HepG2 (cell line): ENCODE results near the gene KIF6. TPM values are rescaled to one million over a fixed set of nuclear protein-coding genes. Genes with fewer than 3 reads are reported as not detected.

Experiments
- ATAC-seq: fragments of 200-7000 bp; cut with Tn5 transposase; 3 replicates; pipeline ENCODE4 v1.9.1; 2020; ENCODE audit warnings: mild to moderate bottlenecking, moderate library complexity
- BruUV-seq: library from RNA; stranded (reverse); fragments of 400-500 nt; replicated peaks from 2 replicates; lab custom pipeline; 2021; lab: Mats Ljungman, UMichigan
- CTCF ChIA-PET: fragments of 300-600 bp; formaldehyde crosslinking; extraction: SDS; loops from one replicate; lab custom pipeline; 2021; ENCODE audit warnings: low total read pairs, inconsistent platforms, low intra/inter-chr PET ratio; lab: Yijun Ruan, JAX
- POLR2A ChIA-PET: fragments of 350-600 bp; sonication (Branson Sonifier 250); formaldehyde crosslinking; loops from one replicate; lab custom pipeline; 2020; ENCODE audit warnings: antibody characterized with exemption, inconsistent platforms; lab: Yijun Ruan, JAX
- DNase-seq: peaks from one replicate; pipeline ENCODE4 v3.0.0-alpha.2; 2015; ENCODE audit warnings: low spot score
- FAIRE-seq: peaks from 3 replicates; lab custom pipeline; 2011; peaks lifted over from hg19 to GRCh38; lab: Jason Lieb, UNC
- H2AFZ ChIP-seq: one replicate; pipeline ENCODE4 v1.6.1; 2011; ENCODE audit warnings: low read length, inconsistent platforms
- H3K27ac ChIP-seq: fragments of 300-600 bp; 3 replicates; pipeline ENCODE4 v1.8.0; 2011; ENCODE audit warnings: mixed run types, mild to moderate bottlenecking, mixed read lengths, low read length, inconsistent platforms; ENCODE audit not compliant: insufficient read depth; ENCODE audit errors: extremely low read length
- H3K27me3 ChIP-seq, 2 experiments: fragments of 200-600 bp in 1 of 2; 2 replicates in 1 of 2; 3 replicates in 1 of 2; pipeline versions ENCODE4 v1.6.0 to v1.8.0; 2011; ENCODE audit warnings: low read length in 2 of 2, mild to moderate bottlenecking in 2 of 2, moderate library complexity in 2 of 2, inconsistent platforms in 1 of 2; ENCODE audit not compliant: insufficient read depth in 2 of 2, control insufficient read depth in 1 of 2
- H3K36me3 ChIP-seq, 2 experiments: fragments of 200-600 bp in 1 of 2; replicated peaks in 1 of 2; 2 replicates in 1 of 2; 3 replicates in 1 of 2; pipeline versions ENCODE4 v1.5.1 to v1.8.0; 2011; ENCODE audit warnings: low read length in 2 of 2, inconsistent platforms in 1 of 2; ENCODE audit not compliant: insufficient read depth in 2 of 2, control insufficient read depth in 1 of 2
- H3K4me1 ChIP-seq: 2 replicates; pipeline ENCODE4 v1.5.1; 2012; ENCODE audit warnings: low read length, inconsistent platforms; ENCODE audit not compliant: insufficient read depth
- H3K4me2 ChIP-seq: 2 replicates; pipeline ENCODE4 v1.6.0; 2011; ENCODE audit warnings: low read depth, low read length, inconsistent platforms
- H3K4me3 ChIP-seq, 3 experiments: fragments of 200-600 bp in 1 of 3; sonication (generic), shearing (Covaris generic) in 1 of 3; replicated peaks in 1 of 3; 2 replicates each; pipeline ENCODE4 v1.5.1; 2011 to 2016; ENCODE audit warnings: low read length in 3 of 3, inconsistent platforms in 2 of 3, low read depth in 2 of 3, mild to moderate bottlenecking in 2 of 3, control low read depth in 1 of 3, mixed read lengths in 1 of 3; ENCODE audit not compliant: insufficient read depth in 1 of 3
- H3K79me2 ChIP-seq: one replicate; pipeline ENCODE4 v1.6.1; 2011; ENCODE audit warnings: low read length, inconsistent platforms; ENCODE audit not compliant: insufficient read depth
- H3K9ac ChIP-seq: 2 replicates; pipeline ENCODE4 v1.6.0; 2011; ENCODE audit warnings: mild to moderate bottlenecking, low read depth, low read length, inconsistent platforms; ENCODE audit not compliant: insufficient read depth
- H3K9me3 ChIP-seq: 2 replicates; pipeline ENCODE4 v1.5.1; 2012; ENCODE audit warnings: mild to moderate bottlenecking, low read length
- H4K20me1 ChIP-seq: 2 replicates; pipeline ENCODE4 v1.6.0; 2011; ENCODE audit warnings: inconsistent platforms, mild to moderate bottlenecking, low read length, moderate library complexity; ENCODE audit not compliant: insufficient read depth
- BCLAF1 ChIP-seq: fragments of 450-650 bp; IDR thresholded peaks from 2 replicates; pipeline ENCODE4 v1.6.1; 2017; ENCODE audit warnings: mild to moderate bottlenecking
- CREM ChIP-seq, 2 experiments: sonication (generic) in 1 of 2; formaldehyde crosslinking in 1 of 2; IDR thresholded peaks; 2 replicates each; pipeline versions ENCODE4 v1.4.0 to v1.6.1; 2016 to 2020; ENCODE audit warnings: antibody characterized with exemption in 1 of 2, mild to moderate bottlenecking in 1 of 2, missing genetic modification reagents in 1 of 2
- FOXA1 ChIP-seq, 2 experiments: fragments of 450-650 bp in 1 of 2; sonication (generic) in 1 of 2; formaldehyde crosslinking in 1 of 2; IDR thresholded peaks; 2 replicates each; pipeline versions ENCODE4 v1.4.0 to v1.6.1; 2016 to 2020; ENCODE audit warnings: missing genetic modification reagents in 1 of 2
- MATR3 ChIP-seq: sonication (generic); formaldehyde crosslinking; IDR thresholded peaks from 2 replicates; pipeline ENCODE4 v1.4.0; 2020; ENCODE audit warnings: missing genetic modification reagents
- MED8 ChIP-seq: sonication (generic); formaldehyde crosslinking; IDR thresholded peaks from 2 replicates; pipeline ENCODE4 v1.8.1; 2023; ENCODE audit warnings: mild to moderate bottlenecking, missing genetic modification reagents; ENCODE audit not compliant: insufficient replicate concordance
- MNT ChIP-seq: fragments of 450-650 bp; IDR thresholded peaks from 2 replicates; pipeline ENCODE4 v1.6.1; 2016
- SNAI1 ChIP-seq: sonication (generic); formaldehyde crosslinking; IDR thresholded peaks from 2 replicates; pipeline ENCODE4 v1.5.0; 2020; ENCODE audit warnings: mild to moderate bottlenecking, missing genetic modification reagents, borderline replicate concordance
- TFE3 ChIP-seq: IDR thresholded peaks from 2 replicates; pipeline ENCODE4 v1.6.1; 2016
- ZNF180 ChIP-seq: sonication (generic); formaldehyde crosslinking; IDR thresholded peaks from 2 replicates; pipeline ENCODE4 v1.4.0; 2020; ENCODE audit warnings: low read depth, missing genetic modification reagents, borderline replicate concordance
- ZNF674 ChIP-seq: sonication (generic); formaldehyde crosslinking; IDR thresholded peaks from 2 replicates; pipeline ENCODE4 v1.5.0; 2020; ENCODE audit warnings: low read depth, mild to moderate bottlenecking, missing genetic modification reagents
- ZNF775 ChIP-seq: sonication (generic); formaldehyde crosslinking; IDR thresholded peaks from 2 replicates; pipeline ENCODE4 v1.4.0; 2020; ENCODE audit warnings: missing genetic modification reagents, mild to moderate bottlenecking, moderate library complexity, borderline replicate concordance
- whole genome bisulfite sequencing: methylation state at CpG from one replicate; pipeline ENCODE4 v1.1.6; 2017; ENCODE audit warnings: low lambda C conversion rate; 5-methylcytosine and 5-hydroxymethylcytosine counted together
- in situ Hi-C: cut with HindIII; loops from 2 replicates; pipeline ENCODE4 v1.10.0; 2017; ENCODE audit warnings: low pct_unique_long_range_greater_than_20kb; ENCODE audit not compliant: extremely low pct_ligation_motif_present
- intact Hi-C: fragments of 100-400 bp; cut with micrococcal nuclease; formaldehyde crosslinking; loops from one replicate; pipeline ENCODE4 v1.10.0; 2022; ENCODE audit not compliant: unreplicated experiment
- polyA plus RNA-seq, 8 experiments: library from polyadenylated mRNA; depleted of rRNA in 3 of 8; stranded (reverse) in 7 of 8; unstranded in 1 of 8; fragments of >200 nt; fragmentation: Illumina TruSeq in 4 of 8; extraction: Trizol in 4 of 8; gene quantifications; 2 replicates each; pipeline versions ENCODE4 v1.2.1 to v1.2.3, GENCODE V29; 2011 to 2016; ENCODE audit warnings: low read depth in 4 of 8, missing spikeins in 1 of 8, mixed read lengths in 1 of 8; ENCODE audit not compliant: insufficient read depth in 1 of 8
- total RNA-seq, 5 experiments: library from RNA; depleted of rRNA; stranded (reverse); fragments of >200 nt; fragmentation: Illumina TruSeq; extraction: Trizol; gene quantifications; 2 replicates each; pipeline ENCODE4 v1.2.3, GENCODE V29; 2016; ENCODE audit warnings: low read depth in 1 of 5

The KIF6 gene
- total and polyA plus RNA-seq, 2 of the 13 experiments (the other 11 are each of a cell fraction or from before 2014, with no cell fraction given): 0.04 to 0.27 TPM

GRCh38 chr6:39518221-39518620 is 207.0 kb downstream of the KIF6 start:
- in situ Hi-C loops: no loop called here
- FAIRE-seq: no peak
- ATAC-seq: no peak
- no peak overlapping the region for H2AFZ ChIP-seq
- TF ChIP-seq MNT (0 out of 2 replicates have a peak, but pooled peaks have one; percentile 3), ZNF775 (CRISPR knock-in tag) (no peak)
- TF ChIP-seq, all 625 proteins: peak for 1
- H3K27ac ChIP-seq: no peak overlapping the region
- H3K79me2 ChIP-seq: no peaks in the 10 kb centered on the region
- POLR2A ChIA-PET: no interaction called here
- no peak overlapping the region for H3K4me2 ChIP-seq
- H4K20me1 ChIP-seq: no peaks in the 10 kb centered on the region; the same call in 1 of the 2 replicates
- intact Hi-C loops: no loop called here
- no peaks in the 10 kb centered on the region for H3K27me3 ChIP-seq
- CTCF ChIA-PET: no interaction called here
- no peak overlapping the region for H3K9ac ChIP-seq
- DNase-seq: no peak
- H3K9me3 ChIP-seq: no peaks in the 10 kb centered on the region
- WGBS: 9% methylated on average over 2 of the region's 2 CpGs
- no TSS peak for BruUV-seq
- H3K36me3 ChIP-seq: no peaks in the 10 kb centered on the region
- H3K4me1 ChIP-seq: no peaks in the 10 kb centered on the region
- H3K4me3 ChIP-seq: no peak overlapping the region

GRCh38 chr6:39517756-39518155 is 207.5 kb downstream of the KIF6 start:
- BruUV-seq: no TSS peak
- Histone ChIP-seq H3K36me3 (no peaks in the 10 kb centered on the region), H3K27me3 (no peaks in the 10 kb centered on the region), H3K27ac (no peak overlapping the region), H3K9me3 (no peaks in the 10 kb centered on the region), H2AFZ (no peak overlapping the region), H3K79me2 (no peaks in the 10 kb centered on the region), H3K9ac (no peak overlapping the region), H4K20me1 (no peaks in the 10 kb centered on the region; the same call in 1 of the 2 replicates), H3K4me3 (no peak overlapping the region), H3K4me2 (no peak overlapping the region), H3K4me1 (no peaks in the 10 kb centered on the region)
- 0% methylated on average over 1 of the region's 1 CpG for WGBS
- in situ Hi-C loops: no loop called here
- FAIRE-seq (no peak), DNase-seq (no peak), ATAC-seq (no peak)
- intact Hi-C loops: no loop called here
- ChIA-PET CTCF (no interaction called here), POLR2A (no interaction called here)
- TF ChIP-seq MATR3 (CRISPR knock-in tag): no peak
- no peak for TF ChIP-seq BCLAF1
- no peak for TF ChIP-seq MED8 (CRISPR knock-in tag)
- no peak for TF ChIP-seq FOXA1 (IDR thresholded peaks at IDR 0.05)
- TF ChIP-seq FOXA1 (CRISPR knock-in tag; IDR thresholded peaks at IDR 0.05): no peak
- TF ChIP-seq ZNF674 (CRISPR knock-in tag): no peak
- no peak for TF ChIP-seq ZNF180 (CRISPR knock-in tag)
- TF ChIP-seq SNAI1 (CRISPR knock-in tag): no peak
- no peak for TF ChIP-seq CREM (IDR thresholded peaks at IDR 0.05)
- TF ChIP-seq CREM (CRISPR knock-in tag; IDR thresholded peaks at IDR 0.05): no peak
- TF ChIP-seq TFE3 (CRISPR knock-in tag): no peak
